VCaP (cell line): ENCODE results near the gene APBA1.

ENCODE experiments used
- H3K27ac ChIP-seq: fragments of 450-650 bp; 2 replicates; pipeline ENCODE4 v1.5.1; 2017
- CTCF ChIP-seq: fragments of 450-650 bp; conservative IDR thresholded peaks from 2 replicates; pipeline ENCODE4 v1.5.1; 2017; ENCODE audit warnings: mild to moderate bottlenecking, moderate library complexity

The APBA1 gene

GRCh38 chr9:69643098-69643497 is 29.1 kb downstream of the APBA1 start:
- no peak for TF ChIP-seq CTCF
- no peak overlapping the region for H3K27ac ChIP-seq

GRCh38 chr9:69637817-69638200 is 34.4 kb downstream of the APBA1 start:
- TF ChIP-seq CTCF = no peak
- no peak overlapping the region for H3K27ac ChIP-seq

- no peak for TF ChIP-seq CTCF
- no peak overlapping the region for H3K27ac ChIP-seq
These were observed 34.9 kb downstream of the APBA1 start for GRCh38 chr9:69637193-69637816.

- H3K27ac ChIP-seq = no peak overlapping the region
- TF ChIP-seq CTCF = no peak
These were observed 38.5 kb downstream of the APBA1 start for GRCh38 chr9:69633716-69634115.

GRCh38 chr9:69632768-69633167 is 39.4 kb downstream of the APBA1 start:
- H3K27ac ChIP-seq = no peak overlapping the region
- no peak for TF ChIP-seq CTCF

GRCh38 chr9:69627281-69627680 is 44.9 kb downstream of the APBA1 start:
- no peak overlapping the region for H3K27ac ChIP-seq
- TF ChIP-seq CTCF = no peak

GRCh38 chr9:69623276-69623675 is 48.9 kb downstream of the APBA1 start:
- no peak overlapping the region for H3K27ac ChIP-seq
- TF ChIP-seq CTCF = no peak

GRCh38 chr9:69622676-69623075 is 49.5 kb downstream of the APBA1 start:
- H3K27ac ChIP-seq = peak overlapping the region; percentile 43; the same call in 1 of the 2 replicates
- no peak for TF ChIP-seq CTCF
